DMS53 treated with DMSO at 0.1 percent for 48 hours (cell line): ENCODE results near the gene MED20.
A peak's percentile ranks its signal among the peaks of the same experiment; 100 is the strongest.

ENCODE experiments used
- DNase-seq: peaks from one replicate; lab custom pipeline; 2025; ENCODE audit not compliant: unreplicated experiment; lab: John Stamatoyannopoulos, UW

Gene MED20

GRCh38 chr6:41914869-41915530 is 5.9 kb downstream of the MED20 start:
- DNase-seq = no peak

- no peak for DNase-seq
These were observed 6.6 kb downstream of the MED20 start for GRCh38 chr6:41914343-41914742.

- DNase-seq = no peak
These were observed 11.2 kb downstream of the MED20 start for GRCh38 chr6:41909727-41910126.

GRCh38 chr6:41901882-41902519 is 18.9 kb downstream of the MED20 start:
- no peak for DNase-seq

GRCh38 chr6:41900861-41901260 is 20.1 kb downstream of the MED20 start:
- DNase-seq = no peak

- no peak for DNase-seq
These were observed 24.7 kb downstream of the MED20 start for GRCh38 chr6:41896281-41896680.

GRCh38 chr6:41895300-41896233 is 25.4 kb downstream of the MED20 start, which contains the start of gene USP49:
USP49 (minus strand) TSS chr6:41895375; CDS start chr6:41806983, 88,392 bp downstream.
- DNase-seq = peak; percentile 87

GRCh38 chr6:41894366-41895299 is 26.3 kb downstream of the MED20 start:
- peak; percentile 75 for DNase-seq

- no peak for DNase-seq
These were observed 27.9 kb downstream of the MED20 start for GRCh38 chr6:41892921-41893564.

GRCh38 chr6:41887331-41887751 is 33.6 kb downstream of the MED20 start:
- DNase-seq = no peak

GRCh38 chr6:41885930-41886329 is 35.0 kb downstream of the MED20 start:
- DNase-seq = no peak

- no peak for DNase-seq
These were observed 36.0 kb downstream of the MED20 start for GRCh38 chr6:41884957-41885356.

GRCh38 chr6:41881506-41881905 is 39.4 kb downstream of the MED20 start:
- DNase-seq = no peak

- no peak for DNase-seq
These were observed 42.0 kb downstream of the MED20 start for GRCh38 chr6:41878961-41879405.

GRCh38 chr6:41878246-41878645 is 42.7 kb downstream of the MED20 start:
- no peak for DNase-seq

- DNase-seq = no peak
These were observed 43.8 kb downstream of the MED20 start for GRCh38 chr6:41877051-41877680.

- no peak for DNase-seq
These were observed 46.2 kb downstream of the MED20 start for GRCh38 chr6:41874741-41875140.

- DNase-seq = no peak
These were observed 48.8 kb downstream of the MED20 start for GRCh38 chr6:41872147-41872546.

- DNase-seq = no peak
These were observed 49.2 kb downstream of the MED20 start for GRCh38 chr6:41871691-41872090.
